ENCODE measurements around the gene USP17L27. TPM values are rescaled to one million over a fixed set of nuclear protein-coding genes. Genes with fewer than 3 reads are reported as not detected.

USP17L27 gene
- total RNA-seq, 1 donor, result not detected

Other genes with a start within 250 kb of the USP17L27 start
- not detected in 2 replicates for gene FAM90A26, start 173.7 kb upstream of the USP17L27 start, total RNA-seq (ENCODE audit: low replicate concordance)
- gene USP17L10, start 133.5 kb upstream of the USP17L27 start, total RNA-seq (ENCODE audit: low replicate concordance), result not detected in 2 replicates
- not detected in 2 replicates for gene USP17L11, start 128.7 kb upstream of the USP17L27 start, total RNA-seq (ENCODE audit: low replicate concordance)
- gene USP17L12, start 124.0 kb upstream of the USP17L27 start, total RNA-seq (ENCODE audit: low replicate concordance), result not detected in 2 replicates
- not detected in 2 replicates for gene USP17L13, start 119.3 kb upstream of the USP17L27 start, total RNA-seq (ENCODE audit: low replicate concordance)
- not detected in 2 replicates for gene USP17L15, start 109.8 kb upstream of the USP17L27 start, total RNA-seq (ENCODE audit: low replicate concordance)
- gene USP17L17, start 100.3 kb upstream of the USP17L27 start, total RNA-seq (ENCODE audit: low replicate concordance), result not detected in 2 replicates
- not detected in 2 replicates for gene USP17L18, start 95.5 kb upstream of the USP17L27 start, total RNA-seq (ENCODE audit: low replicate concordance)
- gene USP17L19, start 90.8 kb upstream of the USP17L27 start, total RNA-seq (ENCODE audit: low replicate concordance), result not detected in 2 replicates
- gene USP17L20, start 86.0 kb upstream of the USP17L27 start, total RNA-seq (ENCODE audit: low replicate concordance), result not detected in 2 replicates
- gene USP17L21, start 81.3 kb upstream of the USP17L27 start, total RNA-seq (ENCODE audit: low replicate concordance), result not detected in 2 replicates
- gene USP17L22, start 76.5 kb upstream of the USP17L27 start, total RNA-seq (ENCODE audit: low replicate concordance), result not detected in 2 replicates
- not detected in 2 replicates for gene USP17L24, start 19.0 kb upstream of the USP17L27 start, total RNA-seq (ENCODE audit: low replicate concordance)
- gene USP17L25, start 14.2 kb upstream of the USP17L27 start, total RNA-seq (ENCODE audit: low replicate concordance), result not detected in 2 replicates
- not detected in 2 replicates for gene USP17L26, start 9.5 kb upstream of the USP17L27 start, total RNA-seq (ENCODE audit: low replicate concordance)
- gene USP17L5, start 4.7 kb upstream of the USP17L27 start, total RNA-seq (ENCODE audit: low replicate concordance), result not detected in 2 replicates
- gene USP17L28, start 4.7 kb downstream of the USP17L27 start, total RNA-seq (ENCODE audit: low replicate concordance), result not detected in 2 replicates
- not detected in 2 replicates for gene USP17L29, start 9.5 kb downstream of the USP17L27 start, total RNA-seq (ENCODE audit: low replicate concordance)
- not detected in 2 replicates for gene USP17L30, start 19.0 kb downstream of the USP17L27 start, total RNA-seq (ENCODE audit: low replicate concordance)
- not detected in 2 replicates for gene DEFB131A, start 100.3 kb downstream of the USP17L27 start, total RNA-seq (ENCODE audit: low replicate concordance)